MM.1S (cell line): ENCODE data around the gene MICU2.

Experiments used
- DNase-seq: peaks from one replicate; pipeline ENCODE4 v3.0.0-alpha.2; 2015
- H2AFZ ChIP-seq: fragments of 300-600 bp; sonication (generic); 2 replicates; pipeline ENCODE4 v1.6.0; 2016; ENCODE audit warnings: antibody characterized with exemption, low read length
- H3F3A ChIP-seq: fragments of 300-600 bp; sonication (generic); 2 replicates; pipeline ENCODE4 v1.6.1; 2016; ENCODE audit warnings: mild to moderate bottlenecking, antibody characterized with exemption, low read length, moderate library complexity, mixed read lengths; ENCODE audit not compliant: insufficient read depth
- H3K27ac ChIP-seq: fragments of 300-600 bp; sonication (generic); 2 replicates; pipeline ENCODE4 v1.5.1; 2016; ENCODE audit warnings: mild to moderate bottlenecking, low read length
- H3K27me3 ChIP-seq: fragments of 300-600 bp; sonication (generic); replicated peaks from 2 replicates; pipeline ENCODE4 v1.6.0; 2016; ENCODE audit warnings: low read length; ENCODE audit not compliant: insufficient read depth
- H3K36me3 ChIP-seq: fragments of 300-600 bp; sonication (generic); replicated peaks from 2 replicates; pipeline ENCODE4 v1.6.1; 2016; ENCODE audit warnings: mild to moderate bottlenecking, low read length, mixed read lengths; ENCODE audit not compliant: insufficient read depth
- H3K4me1 ChIP-seq: fragments of 300-600 bp; sonication (generic); 2 replicates; pipeline ENCODE4 v1.6.1; 2016; ENCODE audit warnings: low read length, mixed read lengths
- H3K4me2 ChIP-seq: fragments of 300-600 bp; sonication (generic); 2 replicates; pipeline ENCODE4 v1.6.0; 2016; ENCODE audit warnings: low read depth, low read length
- H3K4me3 ChIP-seq: fragments of 300-600 bp; sonication (generic); 2 replicates; pipeline ENCODE4 v1.5.1; 2016; ENCODE audit warnings: low read length, mixed read lengths
- H3K79me2 ChIP-seq: fragments of 300-600 bp; sonication (generic); 2 replicates; pipeline ENCODE4 v1.6.1; 2016; ENCODE audit warnings: mixed run types, low read length, mixed read lengths
- H3K9ac ChIP-seq: fragments of 300-600 bp; sonication (generic); 2 replicates; pipeline ENCODE4 v1.6.1; 2016; ENCODE audit warnings: low read length, mixed read lengths
- H3K9me2 ChIP-seq: fragments of 300-600 bp; sonication (generic); replicated peaks from 2 replicates; pipeline ENCODE4 v1.6.1; 2016; ENCODE audit warnings: mild to moderate bottlenecking, low read length, mixed read lengths; ENCODE audit not compliant: insufficient read depth
- H3K9me3 ChIP-seq: fragments of 300-600 bp; sonication (generic); replicated peaks from 2 replicates; pipeline ENCODE4 v1.6.1; 2016; ENCODE audit warnings: mild to moderate bottlenecking, low read length, mixed read lengths; ENCODE audit not compliant: insufficient read depth
- H4K20me1 ChIP-seq: fragments of 300-600 bp; sonication (generic); 2 replicates; pipeline ENCODE4 v1.6.1; 2016; ENCODE audit warnings: mild to moderate bottlenecking, low read length, moderate library complexity, mixed read lengths; ENCODE audit not compliant: insufficient read depth
- EZH2 ChIP-seq: fragments of 300-600 bp; sonication (generic); optimal IDR thresholded peaks from 2 replicates; pipeline ENCODE3; 2017; ENCODE audit warnings: low read depth, mild to moderate bottlenecking, antibody characterized with exemption, low read length, mixed read lengths
- EZH2phosphoT487 ChIP-seq: fragments of 300-600 bp; sonication (generic); IDR thresholded peaks from 2 replicates; pipeline ENCODE4 v1.6.1; 2018; ENCODE audit warnings: antibody characterized with exemption, low read length
- TF ChIP-seq, protein P1 (sequence below): fragments of 300-600 bp; sonication (generic); IDR thresholded peaks from 2 replicates; pipeline ENCODE4 v1.5.1; 2016; ENCODE audit warnings: antibody characterized with exemption, low read length, mixed read lengths

MICU2 gene

DNA sequence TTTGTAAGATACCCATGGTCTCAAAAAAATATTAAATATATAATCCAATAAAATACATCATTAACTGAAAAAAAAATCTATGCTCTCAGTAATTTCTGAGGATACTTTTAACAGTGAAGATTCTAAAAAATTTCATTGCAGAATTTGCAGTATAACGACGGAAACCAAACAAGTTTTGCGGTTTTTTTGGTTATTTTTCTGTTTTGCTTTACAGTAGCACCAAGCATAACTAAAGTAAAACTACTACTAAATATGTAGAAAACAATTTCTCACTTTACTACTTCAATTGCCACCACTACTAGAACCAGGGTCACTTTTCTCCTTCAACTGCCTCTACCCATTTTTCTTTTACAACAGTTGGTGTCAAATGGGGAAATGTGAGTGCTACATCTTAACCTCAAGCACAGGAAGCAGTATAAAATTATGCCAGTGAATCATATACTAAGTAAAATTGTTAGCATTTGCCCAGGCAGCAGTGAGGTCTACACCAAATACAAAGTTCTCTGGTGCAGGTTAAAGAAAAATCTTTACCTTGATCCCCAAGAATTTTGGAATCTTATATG lies 24.1 kb downstream of the MICU2 start:
- H3K79me2 ChIP-seq, result peaks cover 4% of the 10 kb centered on the region; the same call in 1 of the 2 replicates
- H3K4me3 ChIP-seq, result no peak overlapping the region
- no peak for TF ChIP-seq EZH2
- TF ChIP-seq, protein P1, sequence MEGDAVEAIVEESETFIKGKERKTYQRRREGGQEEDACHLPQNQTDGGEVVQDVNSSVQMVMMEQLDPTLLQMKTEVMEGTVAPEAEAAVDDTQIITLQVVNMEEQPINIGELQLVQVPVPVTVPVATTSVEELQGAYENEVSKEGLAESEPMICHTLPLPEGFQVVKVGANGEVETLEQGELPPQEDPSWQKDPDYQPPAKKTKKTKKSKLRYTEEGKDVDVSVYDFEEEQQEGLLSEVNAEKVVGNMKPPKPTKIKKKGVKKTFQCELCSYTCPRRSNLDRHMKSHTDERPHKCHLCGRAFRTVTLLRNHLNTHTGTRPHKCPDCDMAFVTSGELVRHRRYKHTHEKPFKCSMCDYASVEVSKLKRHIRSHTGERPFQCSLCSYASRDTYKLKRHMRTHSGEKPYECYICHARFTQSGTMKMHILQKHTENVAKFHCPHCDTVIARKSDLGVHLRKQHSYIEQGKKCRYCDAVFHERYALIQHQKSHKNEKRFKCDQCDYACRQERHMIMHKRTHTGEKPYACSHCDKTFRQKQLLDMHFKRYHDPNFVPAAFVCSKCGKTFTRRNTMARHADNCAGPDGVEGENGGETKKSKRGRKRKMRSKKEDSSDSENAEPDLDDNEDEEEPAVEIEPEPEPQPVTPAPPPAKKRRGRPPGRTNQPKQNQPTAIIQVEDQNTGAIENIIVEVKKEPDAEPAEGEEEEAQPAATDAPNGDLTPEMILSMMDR, result no peak
- no peak for TF ChIP-seq EZH2phosphoT487
- no peaks in the 10 kb centered on the region for H3K9me3 ChIP-seq
- no peaks in the 10 kb centered on the region for H4K20me1 ChIP-seq
- H3K4me1 ChIP-seq, result no peaks in the 10 kb centered on the region
- DNase-seq, result no peak
- H3K27ac ChIP-seq, result no peak overlapping the region
- no peak overlapping the region for H3K9ac ChIP-seq
- no peaks in the 10 kb centered on the region for H3F3A ChIP-seq
- no peaks in the 10 kb centered on the region for H3K9me2 ChIP-seq
- H2AFZ ChIP-seq, result no peak overlapping the region
- no peaks in the 10 kb centered on the region for H3K36me3 ChIP-seq
- no peak overlapping the region for H3K4me2 ChIP-seq
- no peaks in the 10 kb centered on the region for H3K27me3 ChIP-seq

DNA sequence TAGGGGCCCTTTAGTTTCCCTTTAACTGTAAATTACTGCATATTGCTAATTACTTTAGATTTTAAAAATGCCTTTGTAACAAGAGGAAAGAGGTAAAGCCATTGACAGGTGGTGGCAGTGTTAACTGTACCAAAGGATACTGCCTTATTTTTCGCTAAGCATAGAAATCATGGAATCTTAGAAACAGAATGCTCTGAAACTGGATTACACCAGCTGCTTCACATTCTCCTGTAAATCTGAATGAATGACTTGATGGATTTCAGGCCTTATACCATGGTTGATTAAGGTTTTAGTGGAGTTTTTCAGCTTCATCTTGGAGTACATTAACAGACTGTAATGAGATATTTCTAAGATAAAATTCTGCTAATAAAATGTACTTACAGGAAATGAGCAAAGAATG lies 25.2 kb downstream of the MICU2 start:
- no peaks in the 10 kb centered on the region for H3F3A ChIP-seq
- no peak for DNase-seq
- H3K79me2 ChIP-seq, result 0 out of 2 replicates have a peak, but pooled peaks cover 3% of the 10 kb centered on the region
- no peak overlapping the region for H2AFZ ChIP-seq
- H3K9ac ChIP-seq, result no peak overlapping the region
- no peaks in the 10 kb centered on the region for H3K9me3 ChIP-seq
- no peaks in the 10 kb centered on the region for H3K9me2 ChIP-seq
- H3K27ac ChIP-seq, result no peak overlapping the region
- H4K20me1 ChIP-seq, result no peaks in the 10 kb centered on the region
- no peaks in the 10 kb centered on the region for H3K27me3 ChIP-seq
- H3K4me1 ChIP-seq, result no peaks in the 10 kb centered on the region
- H3K4me2 ChIP-seq, result no peak overlapping the region
- no peak overlapping the region for H3K4me3 ChIP-seq
- no peaks in the 10 kb centered on the region for H3K36me3 ChIP-seq
- TF ChIP-seq EZH2phosphoT487 (no peak), EZH2 (no peak)
- TF ChIP-seq, protein P1, result no peak

DNA sequence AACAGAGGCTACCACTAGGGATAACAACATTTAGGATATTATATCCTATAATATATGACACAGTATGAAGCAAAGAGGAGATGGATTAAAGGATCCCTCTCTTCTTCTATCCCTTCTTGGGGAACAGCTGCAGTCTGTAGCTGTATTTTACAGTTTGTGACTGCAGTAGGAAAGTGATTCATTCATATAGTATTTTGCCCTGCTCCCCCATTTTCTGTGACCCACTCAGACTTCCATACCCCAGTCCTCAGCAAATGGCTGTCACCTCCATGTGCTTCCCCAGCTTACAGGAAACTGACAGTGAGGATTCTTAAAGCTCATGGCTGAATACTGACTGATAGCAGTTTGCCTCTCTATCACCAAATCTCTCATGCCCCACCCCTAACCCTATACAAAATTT lies 27.5 kb downstream of the MICU2 start:
- no peak overlapping the region for H3K4me2 ChIP-seq
- H3K9me3 ChIP-seq, result no peaks in the 10 kb centered on the region
- no peaks in the 10 kb centered on the region for H3K4me1 ChIP-seq
- no peak overlapping the region for H3K4me3 ChIP-seq
- no peaks in the 10 kb centered on the region for H3K9me2 ChIP-seq
- H3K79me2 ChIP-seq, result no peaks in the 10 kb centered on the region
- no peaks in the 10 kb centered on the region for H3K27me3 ChIP-seq
- no peaks in the 10 kb centered on the region for H4K20me1 ChIP-seq
- TF ChIP-seq EZH2 (no peak), EZH2phosphoT487 (no peak)
- TF ChIP-seq, protein P1, result no peak
- no peak overlapping the region for H3K27ac ChIP-seq
- no peaks in the 10 kb centered on the region for H3K36me3 ChIP-seq
- H3K9ac ChIP-seq, result no peak overlapping the region
- H3F3A ChIP-seq, result no peaks in the 10 kb centered on the region
- no peak overlapping the region for H2AFZ ChIP-seq
- DNase-seq, result no peak
